GM12878 (cell line): Measurements from ENCODE around the gene DAZAP2.

Experiments used
- BHLHE40 ChIP-seq, 2 experiments: fragments of 450-650 bp in 1 of 2; IDR thresholded peaks; 2 replicates each; pipeline ENCODE4 v1.6.1; 2011 to 2017; ENCODE audit warnings: low read depth in 2 of 2, borderline replicate concordance in 1 of 2, improper control_type of control experiment in 1 of 2, low read length in 1 of 2, mild to moderate bottlenecking in 1 of 2
- CHD1 ChIP-seq: IDR thresholded peaks from 2 replicates; pipeline ENCODE4 v1.6.1; 2012; ENCODE audit warnings: low read depth, low read length, improper control_type of control experiment
- JUNB ChIP-seq: IDR thresholded peaks from 2 replicates; pipeline ENCODE4 v1.6.1; 2016; ENCODE audit warnings: antibody characterized with exemption, mild to moderate bottlenecking
- KAT2A ChIP-seq: conservative IDR thresholded peaks from 2 replicates; pipeline ENCODE4 v1.6.1; 2011; ENCODE audit warnings: low read depth, low read length; ENCODE audit not compliant: control insufficient read depth
- NFIC ChIP-seq: IDR thresholded peaks from 2 replicates; pipeline ENCODE4 v1.6.1; 2012; ENCODE audit warnings: low read depth, mild to moderate bottlenecking, inconsistent platforms, low read length, moderate library complexity
- PML ChIP-seq: IDR thresholded peaks from 2 replicates; pipeline ENCODE4 v1.6.1; 2012; ENCODE audit warnings: low read length, inconsistent platforms
- POLR2AphosphoS5 ChIP-seq: IDR thresholded peaks from 2 replicates; pipeline ENCODE4 v1.6.1; 2011; ENCODE audit warnings: mild to moderate bottlenecking, low read length, inconsistent platforms
- ZNF274 ChIP-seq: IDR thresholded peaks from one replicate; pipeline ENCODE4 v1.8.0; 2011; ENCODE audit not compliant: insufficient read length, insufficient read depth
- TF ChIP-seq, protein P1 (sequence below): fragments of 450-650 bp; IDR thresholded peaks from 2 replicates; pipeline ENCODE4 v1.6.1; 2016; ENCODE audit warnings: mild to moderate bottlenecking
- TF ChIP-seq, protein P2 (sequence below), 3 experiments: IDR thresholded peaks in 2 of 3; conservative IDR thresholded peaks in 1 of 3; 2 replicates each; pipeline ENCODE4 v1.5.1; 2011; ENCODE audit warnings: low read depth in 3 of 3, low read length in 3 of 3, mild to moderate bottlenecking in 3 of 3, control low read depth in 2 of 3, moderate library complexity in 2 of 3, inconsistent platforms in 1 of 3, mixed read lengths in 1 of 3; ENCODE audit not compliant: control insufficient read depth in 2 of 3, insufficient read depth in 1 of 3; ENCODE audit errors: extremely low read depth in 1 of 3

DNA sequence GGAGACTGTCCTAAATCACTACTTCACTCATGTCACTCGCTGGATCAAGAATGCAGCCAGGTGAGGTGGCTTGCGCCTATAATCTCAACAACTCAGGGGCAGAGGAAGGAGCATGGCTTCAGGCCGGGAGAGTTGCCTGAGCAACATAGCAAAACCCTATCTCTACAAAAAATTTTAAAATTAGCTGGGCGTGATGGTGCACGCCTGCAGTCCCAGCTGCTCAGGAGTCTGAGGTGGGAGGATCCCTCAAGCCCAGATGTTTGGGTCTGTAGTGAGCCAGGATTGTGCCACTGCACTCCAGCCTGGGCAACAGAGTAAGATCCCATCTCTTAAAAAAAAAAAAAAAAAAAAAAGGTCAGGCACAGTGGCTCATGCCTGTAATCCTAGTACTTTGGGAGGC, 25.7 kb downstream of the DAZAP2 start:
- TF ChIP-seq, protein P1, sequence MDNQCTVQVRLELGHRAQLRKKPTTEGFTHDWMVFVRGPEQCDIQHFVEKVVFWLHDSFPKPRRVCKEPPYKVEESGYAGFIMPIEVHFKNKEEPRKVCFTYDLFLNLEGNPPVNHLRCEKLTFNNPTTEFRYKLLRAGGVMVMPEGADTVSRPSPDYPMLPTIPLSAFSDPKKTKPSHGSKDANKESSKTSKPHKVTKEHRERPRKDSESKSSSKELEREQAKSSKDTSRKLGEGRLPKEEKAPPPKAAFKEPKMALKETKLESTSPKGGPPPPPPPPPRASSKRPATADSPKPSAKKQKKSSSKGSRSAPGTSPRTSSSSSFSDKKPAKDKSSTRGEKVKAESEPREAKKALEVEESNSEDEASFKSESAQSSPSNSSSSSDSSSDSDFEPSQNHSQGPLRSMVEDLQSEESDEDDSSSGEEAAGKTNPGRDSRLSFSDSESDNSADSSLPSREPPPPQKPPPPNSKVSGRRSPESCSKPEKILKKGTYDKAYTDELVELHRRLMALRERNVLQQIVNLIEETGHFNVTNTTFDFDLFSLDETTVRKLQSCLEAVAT = no peak
- TF ChIP-seq KAT2A = no peak
- no peak for TF ChIP-seq ZNF274
- no peak for TF ChIP-seq PML
- TF ChIP-seq, protein P2, sequence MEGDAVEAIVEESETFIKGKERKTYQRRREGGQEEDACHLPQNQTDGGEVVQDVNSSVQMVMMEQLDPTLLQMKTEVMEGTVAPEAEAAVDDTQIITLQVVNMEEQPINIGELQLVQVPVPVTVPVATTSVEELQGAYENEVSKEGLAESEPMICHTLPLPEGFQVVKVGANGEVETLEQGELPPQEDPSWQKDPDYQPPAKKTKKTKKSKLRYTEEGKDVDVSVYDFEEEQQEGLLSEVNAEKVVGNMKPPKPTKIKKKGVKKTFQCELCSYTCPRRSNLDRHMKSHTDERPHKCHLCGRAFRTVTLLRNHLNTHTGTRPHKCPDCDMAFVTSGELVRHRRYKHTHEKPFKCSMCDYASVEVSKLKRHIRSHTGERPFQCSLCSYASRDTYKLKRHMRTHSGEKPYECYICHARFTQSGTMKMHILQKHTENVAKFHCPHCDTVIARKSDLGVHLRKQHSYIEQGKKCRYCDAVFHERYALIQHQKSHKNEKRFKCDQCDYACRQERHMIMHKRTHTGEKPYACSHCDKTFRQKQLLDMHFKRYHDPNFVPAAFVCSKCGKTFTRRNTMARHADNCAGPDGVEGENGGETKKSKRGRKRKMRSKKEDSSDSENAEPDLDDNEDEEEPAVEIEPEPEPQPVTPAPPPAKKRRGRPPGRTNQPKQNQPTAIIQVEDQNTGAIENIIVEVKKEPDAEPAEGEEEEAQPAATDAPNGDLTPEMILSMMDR (IDR thresholded peaks at IDR 0.05 in 2 of 3, conservative IDR thresholded peaks at IDR 0.05 in 1 of 3; ENCODE audit: control insufficient read depth in 2 of 3, extremely low read depth in 1 of 3, insufficient read depth in 1 of 3, low read depth in 3 of 3, low read length in 3 of 3) = no peak
- TF ChIP-seq NFIC = no peak
- no peak for TF ChIP-seq JUNB
- no peak for TF ChIP-seq CHD1
- TF ChIP-seq BHLHE40 (IDR thresholded peaks at IDR 0.05; ENCODE audit: borderline replicate concordance in 1 of 2, low read depth in 2 of 2, low read length in 1 of 2) = no peak
- no peak for TF ChIP-seq POLR2AphosphoS5
